Measurements from ENCODE around the gene HELZ.

DNA sequence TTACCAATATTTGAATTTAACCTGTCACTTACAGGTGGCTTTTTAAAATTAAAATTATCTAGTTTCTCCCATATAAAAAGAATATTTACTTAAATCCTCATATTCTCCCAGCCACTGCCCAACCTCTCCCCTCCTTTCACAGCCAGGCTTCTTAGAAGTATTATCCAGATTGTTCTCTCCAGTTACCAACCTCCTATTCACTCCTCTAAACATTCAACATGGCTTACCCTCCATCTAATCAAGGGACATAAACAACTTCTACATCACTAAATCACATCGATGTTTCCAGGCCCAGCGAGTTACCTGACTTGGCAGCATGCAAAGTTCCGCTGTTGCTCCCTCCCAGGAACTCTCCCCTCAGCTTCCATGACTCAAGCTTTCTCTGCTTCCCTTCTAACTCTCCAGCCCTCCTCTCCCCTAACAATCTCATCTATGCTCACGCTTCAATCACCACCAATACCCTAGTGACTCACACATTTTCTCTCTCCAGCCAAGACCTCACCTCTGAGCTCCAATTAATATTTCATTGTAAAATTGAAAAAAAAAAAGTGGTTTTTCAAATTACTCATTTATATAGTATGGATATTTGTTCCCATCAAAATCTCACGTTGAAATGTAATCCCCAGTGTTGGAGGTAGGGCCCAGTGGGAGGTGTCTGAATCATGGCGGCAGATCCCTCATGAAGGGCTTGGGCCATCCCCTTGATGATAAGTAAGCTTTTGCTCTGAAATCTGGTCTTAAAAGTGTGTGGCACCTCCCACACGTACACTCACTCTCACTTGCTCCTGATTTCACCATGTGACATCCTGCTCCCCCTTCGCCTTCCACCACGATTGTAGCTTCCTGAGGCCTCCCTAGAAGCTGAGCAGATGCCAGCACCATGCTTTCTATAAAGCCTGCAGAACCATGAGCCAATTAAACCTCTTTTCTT is 88.5 kb downstream of the HELZ start:
- TF ChIP-seq POLR2A (IDR thresholded peaks at IDR 0.05; ENCODE audit: low read depth, low read length) (no peak), CTCF (IDR thresholded peaks at IDR 0.05; ENCODE audit: extremely low read depth in 1 of 2, insufficient read depth in 1 of 2, low read depth in 1 of 2, low read length in 2 of 2) (no peak), EZH2 (IDR thresholded peaks at IDR 0.05; ENCODE audit: borderline replicate concordance, low read depth, low read length, severe bottlenecking) (no peak), JUN (IDR thresholded peaks at IDR 0.05; ENCODE audit: borderline replicate concordance, insufficient read depth, insufficient read length, low read depth) (no peak), POLR2AphosphoS5 (IDR thresholded peaks at IDR 0.05; ENCODE audit: insufficient read depth, low read depth, low read length) (no peak), MAX (IDR thresholded peaks at IDR 0.05; ENCODE audit: insufficient read depth, insufficient read length) (no peak), MYC (IDR thresholded peaks at IDR 0.05; ENCODE audit: low read depth, low read length) (no peak), FOS (IDR thresholded peaks at IDR 0.05; ENCODE audit: borderline replicate concordance, insufficient read depth, low read length) (no peak)
